Epidermal melanocyte (primary cell): ENCODE measurements around the gene MINDY4.

ENCODE experiments used
- DNase-seq: peaks from one replicate; pipeline ENCODE4 v3.0.0; 2011; ENCODE audit warnings: low spot score; ENCODE audit not compliant: insufficient read length

Gene MINDY4

GRCh38 chr7:30772984-30773383 is 1.8 kb downstream of the MINDY4 start:
- DNase-seq, result no peak

GRCh38 chr7:30775992-30776391 is 4.8 kb downstream of the MINDY4 start:
- no peak for DNase-seq

- no peak for DNase-seq
Observed at GRCh38 chr7:30776971-30777370, 5.8 kb downstream of the MINDY4 start.

- no peak for DNase-seq
Observed at GRCh38 chr7:30778255-30779025, 7.2 kb downstream of the MINDY4 start.

GRCh38 chr7:30779574-30779973 is 8.4 kb downstream of the MINDY4 start:
- no peak for DNase-seq

- no peak for DNase-seq
Observed at GRCh38 chr7:30780941-30781340, 9.7 kb downstream of the MINDY4 start.

GRCh38 chr7:30782690-30783089 is 11.5 kb downstream of the MINDY4 start:
- no peak for DNase-seq

GRCh38 chr7:30785786-30786185 is 14.6 kb downstream of the MINDY4 start:
- DNase-seq, result no peak

GRCh38 chr7:30787486-30787885 is 16.3 kb downstream of the MINDY4 start:
- DNase-seq, result no peak

GRCh38 chr7:30788640-30789333 is 17.6 kb downstream of the MINDY4 start:
- DNase-seq, result no peak

- DNase-seq, result no peak
Observed at GRCh38 chr7:30789334-30789711, 18.1 kb downstream of the MINDY4 start.

GRCh38 chr7:30790356-30790755 is 19.1 kb downstream of the MINDY4 start:
- no peak for DNase-seq

- DNase-seq, result no peak
Observed at GRCh38 chr7:30791114-30791513, 19.9 kb downstream of the MINDY4 start.

- DNase-seq, result no peak
Observed at GRCh38 chr7:30795161-30795948, 24.1 kb downstream of the MINDY4 start.

GRCh38 chr7:30796105-30796869 is 25.1 kb downstream of the MINDY4 start:
- DNase-seq, result no peak

- no peak for DNase-seq
Observed at GRCh38 chr7:30797176-30798040, 26.2 kb downstream of the MINDY4 start.

- DNase-seq, result no peak
Observed at GRCh38 chr7:30799206-30799975, 28.2 kb downstream of the MINDY4 start.

GRCh38 chr7:30799976-30800661 is 28.9 kb downstream of the MINDY4 start:
- no peak for DNase-seq

GRCh38 chr7:30800785-30801252 is 29.6 kb downstream of the MINDY4 start:
- DNase-seq, result peak; percentile 88
